A673 (cell line): ENCODE measurements around the gene SAT2. TPM values are rescaled to one million over a fixed set of nuclear protein-coding genes. Genes with fewer than 3 reads are reported as not detected.
"Not testable (repeated sequence)": the region's sequence is repeated elsewhere in the genome, so short reads cannot be mapped to it uniquely, and the experiment has no call there.

Experiments
- BruUV-seq: library from RNA; stranded (reverse); fragments of 400-500 nt; replicated peaks from 2 replicates; lab custom pipeline; 2021; lab: Mats Ljungman, UMichigan
- CTCF ChIA-PET: fragments of 300-600 bp; sonication (Branson Sonifier 250); formaldehyde crosslinking; loops from one replicate; lab custom pipeline; 2022; ENCODE audit warnings: antibody characterized with exemption; lab: Charles Lee
- POLR2A ChIA-PET: fragments of 300-600 bp; sonication (Branson Sonifier 250); formaldehyde crosslinking; loops from one replicate; lab custom pipeline; 2022; ENCODE audit warnings: antibody characterized with exemption; ENCODE audit not compliant: low non-redundant PET; lab: Charles Lee
- DNase-seq: peaks from one replicate; pipeline ENCODE4 v3.0.0-alpha.2; 2015; ENCODE audit warnings: low spot score
- H3K27ac ChIP-seq: fragments of 200-600 bp; sonication (generic); 2 replicates; pipeline ENCODE4 v1.5.1; 2016; ENCODE audit warnings: mixed run types, low read depth, mild to moderate bottlenecking, mixed read lengths, antibody characterized with exemption, low read length; ENCODE audit not compliant: poor library complexity, severe bottlenecking
- H3K27me3 ChIP-seq: fragments of 200-600 bp; sonication (generic); replicated peaks from 2 replicates; pipeline ENCODE4 v1.6.1; 2017; ENCODE audit warnings: mixed run types, low read depth, mild to moderate bottlenecking, mixed read lengths, antibody characterized with exemption, low read length; ENCODE audit not compliant: insufficient read depth, poor library complexity
- H3K36me3 ChIP-seq: fragments of 200-600 bp; sonication (generic); 2 replicates; pipeline ENCODE4 v1.6.1; 2016; ENCODE audit warnings: mixed run types, mild to moderate bottlenecking, mixed read lengths, antibody characterized with exemption, low read length; ENCODE audit not compliant: insufficient read depth, poor library complexity, severe bottlenecking
- H3K4me1 ChIP-seq: fragments of 200-600 bp; sonication (generic); 2 replicates; pipeline ENCODE4 v1.6.1; 2017; ENCODE audit warnings: mixed run types, mild to moderate bottlenecking, mixed read lengths, antibody characterized with exemption, low read length; ENCODE audit not compliant: insufficient read depth, poor library complexity, severe bottlenecking
- H3K4me3 ChIP-seq: fragments of 200-600 bp; sonication (generic); 2 replicates; pipeline ENCODE4 v1.5.1; 2016; ENCODE audit warnings: low read depth, mixed run types, mild to moderate bottlenecking, mixed read lengths, low read length; ENCODE audit not compliant: poor library complexity, severe bottlenecking
- H3K9me3 ChIP-seq: fragments of 200-600 bp; sonication (generic); 2 replicates; pipeline ENCODE4 v1.6.1; 2016; ENCODE audit warnings: mixed run types, low read depth, mild to moderate bottlenecking, mixed read lengths, antibody characterized with exemption, low read length; ENCODE audit not compliant: poor library complexity, severe bottlenecking
- EZH2 ChIP-seq: fragments of 200-600 bp; sonication (generic); IDR thresholded peaks from 2 replicates; pipeline ENCODE4 v1.6.1; 2017; ENCODE audit warnings: borderline replicate concordance, low read depth, mild to moderate bottlenecking, mixed read lengths, antibody characterized with exemption, low read length; ENCODE audit not compliant: poor library complexity, severe bottlenecking
- intact Hi-C: fragments of 100-400 bp; cut with micrococcal nuclease; formaldehyde crosslinking; loops from one replicate; pipeline ENCODE4 v1.10.0; 2022; ENCODE audit not compliant: unreplicated experiment
- total RNA-seq: library from RNA; stranded (reverse); gene quantifications from 2 replicates; pipeline ENCODE4 v1.2.3, GENCODE V29; 2021
- TF ChIP-seq, protein P1 (sequence below): fragments of 300-800, 200-600 bp; sonication (generic); conservative IDR thresholded peaks from 2 replicates; pipeline ENCODE4 v1.5.1; 2017; ENCODE audit warnings: low read depth, mild to moderate bottlenecking, antibody characterized with exemption, low read length, moderate library complexity, mixed read lengths

SAT2 gene
- total RNA-seq, 1 experiment from 2014 or later: 61.7 TPM

- TF ChIP-seq, protein P1, sequence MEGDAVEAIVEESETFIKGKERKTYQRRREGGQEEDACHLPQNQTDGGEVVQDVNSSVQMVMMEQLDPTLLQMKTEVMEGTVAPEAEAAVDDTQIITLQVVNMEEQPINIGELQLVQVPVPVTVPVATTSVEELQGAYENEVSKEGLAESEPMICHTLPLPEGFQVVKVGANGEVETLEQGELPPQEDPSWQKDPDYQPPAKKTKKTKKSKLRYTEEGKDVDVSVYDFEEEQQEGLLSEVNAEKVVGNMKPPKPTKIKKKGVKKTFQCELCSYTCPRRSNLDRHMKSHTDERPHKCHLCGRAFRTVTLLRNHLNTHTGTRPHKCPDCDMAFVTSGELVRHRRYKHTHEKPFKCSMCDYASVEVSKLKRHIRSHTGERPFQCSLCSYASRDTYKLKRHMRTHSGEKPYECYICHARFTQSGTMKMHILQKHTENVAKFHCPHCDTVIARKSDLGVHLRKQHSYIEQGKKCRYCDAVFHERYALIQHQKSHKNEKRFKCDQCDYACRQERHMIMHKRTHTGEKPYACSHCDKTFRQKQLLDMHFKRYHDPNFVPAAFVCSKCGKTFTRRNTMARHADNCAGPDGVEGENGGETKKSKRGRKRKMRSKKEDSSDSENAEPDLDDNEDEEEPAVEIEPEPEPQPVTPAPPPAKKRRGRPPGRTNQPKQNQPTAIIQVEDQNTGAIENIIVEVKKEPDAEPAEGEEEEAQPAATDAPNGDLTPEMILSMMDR: no peak
- no peak for TF ChIP-seq EZH2
These were observed 17.2 kb upstream of the SAT2 start for GRCh38 chr17:7644775-7645174.

DNA sequence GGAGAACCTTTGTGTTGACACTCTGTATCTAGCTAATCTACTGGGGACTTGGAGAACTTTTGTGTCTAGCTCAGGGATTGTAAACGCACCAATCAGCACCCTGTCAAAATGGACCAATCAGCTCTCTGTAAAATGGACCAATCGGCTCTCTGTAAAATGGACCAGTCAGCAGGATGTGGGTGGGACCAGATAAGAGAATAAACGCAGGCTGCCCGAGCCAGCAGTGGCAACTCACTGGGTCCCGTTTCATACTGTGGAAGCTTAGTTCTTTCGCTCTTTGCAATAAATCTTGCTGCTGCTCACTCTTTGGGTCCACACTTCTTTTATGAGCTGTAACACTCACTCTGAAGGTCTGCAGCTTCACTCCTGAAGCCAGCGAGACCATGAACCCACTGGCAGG is 14.0 kb upstream of the SAT2 start:
- POLR2A ChIA-PET: not testable (repeated sequence)

More at GRCh38 chr17:7644775-7645174, 17.2 kb upstream of the SAT2 start:
- Histone ChIP-seq H3K4me1 (no peaks in the 10 kb centered on the region), H3K27ac (no peak overlapping the region), H3K27me3 (no peaks in the 10 kb centered on the region), H3K4me3 (no peak overlapping the region), H3K9me3 (no peaks in the 10 kb centered on the region), H3K36me3 (no peaks in the 10 kb centered on the region)
- POLR2A ChIA-PET: no interaction called here
- BruUV-seq: no TSS peak
- intact Hi-C loops: no loop called here
- CTCF ChIA-PET: no interaction called here
- no peak for DNase-seq

GRCh38 chr17:7640783-7641182 is 13.2 kb upstream of the SAT2 start:
- no TSS peak for BruUV-seq
- CTCF ChIA-PET: no interaction called here
- H3K9me3 ChIP-seq: no peaks in the 10 kb centered on the region
- no peaks in the 10 kb centered on the region for H3K36me3 ChIP-seq
- H3K4me3 ChIP-seq: no peak overlapping the region
- POLR2A ChIA-PET: no interaction called here
- H3K27me3 ChIP-seq: no peaks in the 10 kb centered on the region
- no peak for TF ChIP-seq EZH2
- TF ChIP-seq, protein P1: no peak
- intact Hi-C loops: no loop called here
- no peak for DNase-seq
- no peaks in the 10 kb centered on the region for H3K4me1 ChIP-seq
- no peak overlapping the region for H3K27ac ChIP-seq

More for the DNA sequence above, 14.0 kb upstream of the SAT2 start:
- CTCF ChIA-PET, BruUV-seq, H3K9me3 ChIP-seq, H3K4me3 ChIP-seq, H3K27me3 ChIP-seq, H3K4me1 ChIP-seq, H3K36me3 ChIP-seq, H3K27ac ChIP-seq, intact Hi-C loops, DNase-seq: not testable (repeated sequence)

DNA sequence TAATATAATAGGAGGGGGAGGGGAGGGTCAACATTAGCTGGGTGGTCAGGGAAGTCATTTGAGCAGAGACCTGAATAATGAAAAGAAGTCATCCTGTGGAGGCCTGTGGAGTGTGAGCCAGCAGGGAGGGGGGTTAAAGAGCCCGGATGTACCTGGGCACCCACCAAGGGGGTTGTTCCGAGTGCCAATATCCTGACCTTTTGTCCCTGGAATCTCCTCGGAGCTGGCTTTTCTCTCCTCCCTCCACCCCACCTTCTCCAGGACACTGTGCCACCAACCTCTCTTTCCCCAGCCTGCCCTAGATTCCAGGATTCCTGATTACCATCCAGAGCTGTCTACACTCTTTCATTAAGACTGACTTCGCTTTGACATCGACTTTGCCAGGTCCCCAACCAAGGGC is 8.5 kb upstream of the SAT2 start:
- DNase-seq: no peak
- intact Hi-C loops: no loop called here
- ChIA-PET CTCF (interaction anchor here (0.5 kb wide), 1 partner anchor 103 kb away, joined by 3 read pairs; no protein-coding TSS in a partner anchor), POLR2A (no interaction called here)
- no peak overlapping the region for H3K27ac ChIP-seq
- H3K36me3 ChIP-seq: no peaks in the 10 kb centered on the region
- TF ChIP-seq, protein P1: no peak
- TF ChIP-seq EZH2: no peak
- H3K4me1 ChIP-seq: no peaks in the 10 kb centered on the region
- no peak overlapping the region for H3K4me3 ChIP-seq
- no TSS peak for BruUV-seq
- no peaks in the 10 kb centered on the region for H3K9me3 ChIP-seq
- H3K27me3 ChIP-seq: no peaks in the 10 kb centered on the region
